ENCODE results near the gene HIGD1A.
A peak's percentile ranks its signal among the peaks of the same experiment; 100 is the strongest.

The HIGD1A gene

DNA sequence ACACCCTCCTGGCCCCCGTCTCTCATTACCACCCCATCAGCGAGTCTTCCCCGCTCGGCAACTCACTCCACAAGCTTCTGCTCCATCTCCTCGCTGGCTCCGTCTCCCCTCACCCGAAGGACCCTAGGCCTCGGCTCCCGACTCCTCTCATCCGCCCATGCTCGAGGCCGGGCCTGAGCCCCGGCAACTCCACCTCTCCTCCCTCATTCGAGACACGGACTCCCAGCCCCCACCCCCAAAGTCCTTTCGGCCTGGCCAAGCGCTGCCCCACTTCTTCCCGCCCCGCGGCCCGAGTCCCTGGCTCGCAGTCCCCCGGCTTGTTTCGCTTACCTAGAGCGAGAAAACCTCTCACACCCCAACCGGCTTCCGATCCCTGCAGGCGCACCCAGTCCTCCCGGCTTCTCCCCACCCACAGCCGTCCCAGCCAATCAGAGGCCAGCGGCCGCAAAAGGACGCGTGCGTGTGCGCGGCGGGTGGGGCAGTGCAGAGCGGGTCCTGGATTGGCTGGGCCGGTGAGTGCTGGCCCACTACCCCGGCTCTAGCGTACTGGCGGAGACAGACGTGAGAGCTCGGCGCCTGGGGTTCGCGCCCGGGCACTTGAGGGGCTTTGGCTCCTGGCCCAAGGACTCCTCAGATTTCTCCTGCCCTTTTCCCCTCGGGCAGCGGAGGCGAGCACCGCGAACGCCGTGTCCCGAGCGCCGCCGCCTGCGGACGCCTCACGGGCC, at the start of gene HIGD1A:
HIGD1A (minus strand) TSS at position 385 of the 725 bp plus-strand sequence. CDS start 10,237 bp downstream, outside the sequence.
- DNase-seq: peak; percentile 94 to 95

- DNase-seq: no peak
Observed at GRCh38 chr3:42853739-42854302, 49.5 kb upstream of the HIGD1A start.

- no peak for DNase-seq
Observed at GRCh38 chr3:42853056-42853455, 48.8 kb upstream of the HIGD1A start.

DNA sequence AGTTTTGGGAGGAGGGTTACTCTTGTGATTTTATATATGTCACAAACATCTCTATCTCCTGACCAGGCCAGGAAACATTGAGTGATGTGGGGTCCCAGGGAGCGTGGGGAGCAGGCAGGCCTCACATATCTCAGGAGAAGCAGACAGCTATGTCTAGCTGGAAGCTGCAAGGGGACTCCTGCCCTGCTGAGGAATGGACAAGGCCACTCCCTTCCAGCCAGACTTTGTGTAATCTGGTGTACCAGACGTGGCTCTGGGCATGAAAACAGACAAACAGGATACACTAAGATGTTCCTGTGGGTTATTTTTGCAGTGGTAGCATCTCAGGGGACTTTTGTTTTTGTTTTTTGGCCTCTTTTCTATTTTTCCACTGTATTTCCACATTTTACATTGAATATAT, 48.2 kb upstream of the HIGD1A start:
- DNase-seq: no peak

GRCh38 chr3:42851228-42851834, 47.0 kb upstream of the HIGD1A start:
- DNase-seq: no peak

DNA sequence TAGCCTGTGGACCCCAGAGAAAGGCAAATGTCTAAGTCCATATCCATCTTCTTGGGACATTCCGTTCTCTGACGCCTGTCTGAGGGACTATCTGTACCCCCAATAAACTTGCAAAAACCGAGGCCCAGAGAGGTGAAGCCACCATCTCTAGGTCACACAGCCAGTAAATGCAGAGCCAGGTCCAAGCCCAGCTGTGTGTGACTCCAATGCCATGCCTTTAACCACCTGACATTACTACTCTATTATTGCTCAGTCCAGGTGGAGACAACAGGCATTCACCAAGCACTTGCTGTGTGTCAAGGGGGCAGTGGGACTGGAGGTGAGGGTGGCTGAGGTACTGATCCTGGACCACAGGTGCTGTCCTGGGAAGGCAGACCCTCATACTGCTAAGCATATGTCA, 46.0 kb upstream of the HIGD1A start:
- DNase-seq: no peak

- DNase-seq: no peak
Observed at GRCh38 chr3:42849017-42849416, 44.7 kb upstream of the HIGD1A start.

GRCh38 chr3:42847731-42848130, 43.4 kb upstream of the HIGD1A start:
- DNase-seq: no peak

DNA sequence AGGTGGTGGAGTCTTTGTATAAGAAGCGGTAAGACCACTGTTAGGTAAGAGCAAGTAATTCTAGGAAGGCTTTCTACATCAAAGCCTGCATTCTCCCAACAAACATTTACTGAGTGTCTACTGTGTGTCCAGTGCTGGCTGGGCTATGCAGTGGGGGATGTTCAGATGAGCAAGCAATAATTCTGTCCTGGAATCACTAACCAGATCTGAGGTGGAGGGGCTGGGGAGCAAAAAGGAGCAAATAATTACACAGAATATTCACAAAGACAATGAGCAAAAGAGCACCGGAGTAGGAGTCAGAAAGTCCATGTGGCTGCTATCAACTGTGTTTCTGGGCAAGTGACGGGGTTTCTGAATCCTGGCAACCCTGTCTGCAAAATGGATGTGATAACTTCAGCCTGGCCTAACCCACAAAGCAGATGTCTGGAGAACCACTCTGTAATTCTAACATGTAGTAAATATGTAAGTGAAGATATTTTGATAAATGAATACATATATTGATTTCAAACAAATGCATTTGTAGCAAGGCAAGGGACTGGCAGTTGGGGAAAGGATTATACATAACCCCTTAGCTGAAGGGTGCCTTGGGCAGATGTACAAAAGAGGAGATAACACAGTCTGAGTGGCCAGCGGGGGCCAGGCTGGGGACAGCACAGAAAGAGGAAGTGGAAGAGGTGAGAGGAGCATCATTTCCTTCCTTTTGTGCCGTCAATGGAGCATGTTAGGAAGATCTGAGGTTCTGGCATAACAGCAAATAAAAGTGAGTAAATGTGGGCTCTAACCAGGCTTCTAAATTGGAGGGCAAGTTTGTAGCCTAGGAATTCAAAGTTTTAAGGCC, 42.6 kb upstream of the HIGD1A start:
- DNase-seq: peak in 1 of 2 experiments; percentile 24

- DNase-seq: no peak
Observed at GRCh38 chr3:42844815-42845214, 40.5 kb upstream of the HIGD1A start.

GRCh38 chr3:42844412-42844713, 40.1 kb upstream of the HIGD1A start:
- no peak for DNase-seq

DNA sequence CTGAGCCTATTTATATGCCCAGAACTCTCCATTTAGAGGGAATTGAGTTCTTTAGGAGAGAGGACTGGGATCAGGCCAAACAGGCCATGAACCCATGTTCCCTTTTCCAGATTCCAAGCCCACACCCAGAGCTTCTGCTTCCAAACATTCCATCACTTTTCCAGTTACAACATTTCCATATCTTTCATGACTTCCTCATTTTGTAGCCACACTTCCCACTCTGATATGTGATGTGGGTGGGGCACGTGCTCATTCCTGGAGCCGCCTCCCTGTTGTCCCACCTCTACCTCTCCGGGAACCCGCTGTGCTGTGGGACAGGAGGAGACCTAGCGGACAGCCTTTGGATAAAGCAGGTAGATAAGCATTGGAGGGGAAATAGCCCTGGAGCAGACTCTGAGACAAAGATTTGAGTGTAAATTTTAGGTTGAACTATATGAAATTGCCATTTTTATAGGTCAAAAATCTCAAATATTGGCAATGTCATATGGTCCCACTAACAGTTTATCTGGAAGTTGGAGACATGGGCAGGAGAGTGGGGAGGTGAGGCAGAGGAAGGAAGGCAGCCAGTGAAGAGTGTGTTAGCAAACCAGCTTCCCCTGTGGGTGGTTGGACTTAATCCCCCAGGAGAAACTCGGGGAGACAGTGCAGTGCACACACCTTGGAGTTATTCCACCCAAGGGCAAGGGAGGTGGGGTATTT, 39.6 kb upstream of the HIGD1A start:
- DNase-seq: no peak

DNA sequence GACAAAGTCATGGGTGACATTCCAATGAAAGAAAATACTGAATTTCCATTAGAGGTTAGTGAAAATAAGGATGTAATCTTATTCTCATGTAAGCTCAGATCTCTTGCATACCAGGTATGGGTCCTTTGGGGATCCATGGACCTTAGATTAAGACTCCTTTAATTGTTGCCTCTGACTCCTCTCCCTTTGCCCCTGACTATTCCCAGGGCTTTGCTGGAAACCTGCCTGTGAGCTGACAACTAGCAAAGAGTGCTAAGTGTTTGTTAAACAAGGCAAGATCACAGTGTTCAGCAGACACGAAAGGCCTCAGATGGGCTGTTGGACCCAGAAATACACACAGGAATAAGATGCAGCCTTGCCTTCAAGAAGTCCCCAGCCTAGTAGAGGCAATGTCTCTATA, 37.0 kb upstream of the HIGD1A start:
- no peak for DNase-seq

DNA sequence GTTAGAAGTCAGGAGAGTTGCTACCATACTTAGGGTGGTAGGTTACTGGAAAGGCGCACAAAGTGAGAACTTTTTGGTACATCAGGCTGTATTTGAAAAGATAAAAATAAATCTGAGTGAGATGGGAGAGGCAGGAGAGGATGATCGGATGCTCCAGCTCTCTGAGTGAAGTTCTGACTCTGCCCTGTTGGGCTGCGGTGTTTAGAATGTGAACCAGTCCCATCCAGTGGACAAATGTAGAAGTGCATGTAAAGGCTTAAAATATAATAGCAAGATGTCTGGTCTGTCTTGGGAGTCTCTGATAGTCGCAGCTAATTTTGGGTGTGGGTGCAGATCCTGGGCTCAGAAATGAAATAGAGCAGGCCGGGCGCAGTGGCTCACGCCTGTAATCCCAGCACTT, 35.3 kb upstream of the HIGD1A start:
- peak; percentile 29 to 33 for DNase-seq

GRCh38 chr3:42838571-42838970, 34.3 kb upstream of the HIGD1A start:
- no peak for DNase-seq

DNA sequence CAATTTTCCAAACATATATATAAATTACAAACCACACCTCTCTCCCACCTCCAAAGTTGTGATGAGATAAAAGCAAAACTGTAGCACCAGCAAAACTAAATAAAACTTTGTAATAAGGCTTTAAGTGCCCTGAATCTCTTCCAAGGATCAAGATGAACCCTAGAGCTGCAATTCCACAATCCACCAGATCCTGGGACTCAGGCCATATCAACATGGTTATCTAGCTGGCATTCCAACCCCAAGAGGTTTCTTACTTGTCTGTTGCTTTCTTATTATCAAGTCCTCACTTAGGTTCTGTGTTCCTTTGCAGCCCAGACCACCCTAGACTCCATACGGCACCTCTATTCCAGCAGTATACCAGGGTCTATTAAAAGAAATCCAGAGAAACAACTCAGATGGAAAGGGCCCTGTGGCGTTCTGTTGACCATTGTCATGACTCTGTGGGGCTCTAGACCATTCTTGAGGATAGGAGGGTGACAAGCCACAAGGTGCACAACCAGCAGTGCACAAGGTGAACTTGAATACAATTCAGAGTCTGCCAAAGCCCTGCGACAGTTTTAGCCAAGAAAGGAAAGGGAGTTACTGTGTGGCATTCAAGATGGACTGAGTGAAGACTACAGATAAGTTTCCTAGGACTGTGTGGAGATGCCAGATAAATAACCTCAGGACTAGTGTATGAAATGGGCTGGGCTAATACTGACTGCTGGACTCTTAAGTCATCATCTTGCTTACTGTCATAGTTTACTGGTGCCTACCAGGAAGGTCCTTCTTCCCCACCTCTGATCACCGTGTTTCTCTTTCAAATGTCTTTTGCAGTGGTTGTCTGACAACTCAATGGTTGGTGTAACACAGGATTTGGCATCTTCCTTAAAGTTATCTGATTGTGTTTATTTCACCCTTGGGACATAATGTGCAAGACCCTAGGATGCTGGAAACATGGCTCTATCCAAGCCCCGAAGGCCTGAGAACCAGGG, 32.1 kb upstream of the HIGD1A start:
- DNase-seq: no peak

DNA sequence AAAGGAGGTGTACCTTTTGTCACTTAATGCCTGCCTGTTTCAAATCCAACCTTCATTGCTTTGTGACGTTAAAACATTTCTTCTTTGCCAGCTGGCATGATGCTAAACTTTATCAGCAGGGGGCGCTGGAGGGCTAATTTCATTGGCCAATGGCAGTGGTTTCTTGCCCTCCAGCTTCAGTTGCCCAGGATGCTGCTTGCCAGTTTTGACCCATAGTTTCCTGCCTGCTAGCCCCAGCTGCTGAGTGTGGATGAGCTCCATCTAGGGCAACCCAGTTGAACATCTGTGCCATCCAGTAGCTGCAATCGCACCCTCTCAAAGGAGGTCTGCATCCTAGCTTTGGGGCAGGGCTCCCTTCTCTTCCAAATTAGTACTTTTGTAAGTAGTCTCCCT, 27.0 kb upstream of the HIGD1A start:
- peak; percentile 88 for DNase-seq

GRCh38 chr3:42830437-42831320, 26.4 kb upstream of the HIGD1A start:
- DNase-seq: no peak

GRCh38 chr3:42829628-42830436, 25.5 kb upstream of the HIGD1A start:
- DNase-seq: no peak
